OCI-LY3 (cell line): ENCODE measurements around the gene ST3GAL5.

Source experiments
- H2AFZ ChIP-seq: fragments of 200-600, 300-600 bp; shearing (Covaris generic); 2 replicates; pipeline ENCODE4 v1.6.0; 2014; ENCODE audit warnings: antibody characterized with exemption, low read depth, low read length
- H3K27ac ChIP-seq: fragments of 200-600, 300-600 bp; sonication (generic); 2 replicates; pipeline ENCODE4 v1.5.1; 2014; ENCODE audit warnings: mild to moderate bottlenecking, low read length, moderate library complexity, mixed read lengths
- H3K27me3 ChIP-seq: fragments of 200-600, 300-600 bp; sonication (generic); 2 replicates; pipeline ENCODE4 v1.6.1; 2014; ENCODE audit warnings: low read depth, low read length, mixed read lengths
- H3K36me3 ChIP-seq: fragments of 200-600, 300-600 bp; sonication (generic); replicated peaks from 2 replicates; pipeline ENCODE3; 2014; ENCODE audit warnings: low read depth, low read length, mixed read lengths
- H3K4me1 ChIP-seq: fragments of 300-600, 200-600 bp; sonication (generic); 2 replicates; pipeline ENCODE4 v1.6.1; 2014; ENCODE audit warnings: low read length, mixed read lengths
- H3K4me2 ChIP-seq: fragments of 200-600, 300-600 bp; sonication (generic); 2 replicates; pipeline ENCODE4 v1.6.1; 2014; ENCODE audit warnings: low read length, mixed read lengths
- H3K4me3 ChIP-seq: fragments of 300-600, 200-600 bp; sonication (generic); 2 replicates; pipeline ENCODE4 v1.5.1; 2014; ENCODE audit warnings: antibody characterized with exemption, mild to moderate bottlenecking, low read length, moderate library complexity
- H3K79me2 ChIP-seq: fragments of 300-600, 200-600 bp; shearing (Covaris generic); 2 replicates; pipeline ENCODE4 v1.6.1; 2014; ENCODE audit warnings: mild to moderate bottlenecking, low read length, mixed read lengths
- H3K9ac ChIP-seq: fragments of 300-600, 200-600 bp; shearing (Covaris generic); 2 replicates; pipeline ENCODE4 v1.6.0; 2014; ENCODE audit warnings: mild to moderate bottlenecking, low read length, moderate library complexity
- H3K9me3 ChIP-seq: fragments of 200-600, 300-600 bp; shearing (Covaris generic); 2 replicates; pipeline ENCODE4 v1.6.1; 2014; ENCODE audit warnings: low read length, mixed read lengths; ENCODE audit not compliant: insufficient read depth
- H4K20me1 ChIP-seq: fragments of 200-600, 300-600 bp; sonication (generic); 2 replicates; pipeline ENCODE4 v1.6.1; 2016; ENCODE audit warnings: low read length, mixed read lengths; ENCODE audit not compliant: insufficient read depth
- EZH2phosphoT487 ChIP-seq: fragments of 200-600 bp; shearing (Covaris generic); IDR thresholded peaks from 2 replicates; pipeline ENCODE4 v1.6.1; 2018; ENCODE audit warnings: antibody characterized with exemption, mixed run types, low read depth
- TF ChIP-seq, protein P1 (sequence below): fragments of 200-600, 300-600 bp; sonication (generic); IDR thresholded peaks from 2 replicates; pipeline ENCODE4 v1.5.1; 2014; ENCODE audit warnings: antibody characterized with exemption, low read length, low read depth

ST3GAL5 gene

DNA sequence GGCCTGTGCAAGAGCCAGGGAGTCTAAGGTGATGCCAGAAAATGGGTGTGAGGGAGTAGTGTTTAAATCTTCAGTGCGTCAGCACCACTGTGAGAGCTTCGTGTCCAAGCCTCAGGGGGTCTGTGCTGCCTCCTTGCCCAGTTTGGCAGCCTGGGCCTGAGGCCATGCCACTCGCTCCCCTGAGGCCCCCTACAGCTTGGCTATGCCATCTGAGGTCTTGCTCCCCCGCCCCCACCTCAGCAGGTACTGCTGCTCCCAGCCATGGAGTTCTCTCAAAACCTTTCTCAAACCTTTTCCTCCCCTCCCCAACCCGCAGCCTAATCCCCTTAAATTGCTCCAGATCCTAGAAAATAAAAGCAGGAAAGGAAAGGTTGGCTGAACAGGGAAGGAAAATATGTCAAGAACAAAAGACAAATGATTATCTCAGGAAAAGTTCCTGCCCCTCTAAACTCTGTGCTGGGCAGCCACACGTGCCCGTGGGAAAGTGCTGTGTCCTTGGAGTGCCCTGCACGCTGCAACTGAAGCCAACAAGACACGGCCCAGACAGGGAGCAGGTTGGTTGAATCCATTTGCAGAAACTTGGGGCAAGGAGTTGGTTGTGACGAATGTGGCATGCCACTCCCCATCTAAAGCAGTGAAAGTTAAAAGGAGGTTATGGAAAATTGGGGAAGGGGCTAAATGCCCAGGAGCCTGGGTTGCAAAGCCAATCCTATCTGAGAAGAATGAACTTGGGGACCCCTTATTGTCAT is 73.8 kb downstream of the ST3GAL5 start:
- H3K9ac ChIP-seq = no peak overlapping the region
- H3K36me3 ChIP-seq = no peaks in the 10 kb centered on the region
- no peaks in the 10 kb centered on the region for H3K9me3 ChIP-seq
- H3K79me2 ChIP-seq = no peaks in the 10 kb centered on the region
- H3K27me3 ChIP-seq = peaks cover 6% of the 10 kb centered on the region; the same call in 1 of the 2 replicates
- no peak overlapping the region for H3K4me2 ChIP-seq
- no peaks in the 10 kb centered on the region for H4K20me1 ChIP-seq
- H2AFZ ChIP-seq = no peak overlapping the region
- H3K4me3 ChIP-seq = no peak overlapping the region
- TF ChIP-seq, protein P1, sequence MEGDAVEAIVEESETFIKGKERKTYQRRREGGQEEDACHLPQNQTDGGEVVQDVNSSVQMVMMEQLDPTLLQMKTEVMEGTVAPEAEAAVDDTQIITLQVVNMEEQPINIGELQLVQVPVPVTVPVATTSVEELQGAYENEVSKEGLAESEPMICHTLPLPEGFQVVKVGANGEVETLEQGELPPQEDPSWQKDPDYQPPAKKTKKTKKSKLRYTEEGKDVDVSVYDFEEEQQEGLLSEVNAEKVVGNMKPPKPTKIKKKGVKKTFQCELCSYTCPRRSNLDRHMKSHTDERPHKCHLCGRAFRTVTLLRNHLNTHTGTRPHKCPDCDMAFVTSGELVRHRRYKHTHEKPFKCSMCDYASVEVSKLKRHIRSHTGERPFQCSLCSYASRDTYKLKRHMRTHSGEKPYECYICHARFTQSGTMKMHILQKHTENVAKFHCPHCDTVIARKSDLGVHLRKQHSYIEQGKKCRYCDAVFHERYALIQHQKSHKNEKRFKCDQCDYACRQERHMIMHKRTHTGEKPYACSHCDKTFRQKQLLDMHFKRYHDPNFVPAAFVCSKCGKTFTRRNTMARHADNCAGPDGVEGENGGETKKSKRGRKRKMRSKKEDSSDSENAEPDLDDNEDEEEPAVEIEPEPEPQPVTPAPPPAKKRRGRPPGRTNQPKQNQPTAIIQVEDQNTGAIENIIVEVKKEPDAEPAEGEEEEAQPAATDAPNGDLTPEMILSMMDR = no peak
- TF ChIP-seq EZH2phosphoT487 = no peak
- H3K4me1 ChIP-seq = no peaks in the 10 kb centered on the region
- H3K27ac ChIP-seq = no peak overlapping the region

DNA sequence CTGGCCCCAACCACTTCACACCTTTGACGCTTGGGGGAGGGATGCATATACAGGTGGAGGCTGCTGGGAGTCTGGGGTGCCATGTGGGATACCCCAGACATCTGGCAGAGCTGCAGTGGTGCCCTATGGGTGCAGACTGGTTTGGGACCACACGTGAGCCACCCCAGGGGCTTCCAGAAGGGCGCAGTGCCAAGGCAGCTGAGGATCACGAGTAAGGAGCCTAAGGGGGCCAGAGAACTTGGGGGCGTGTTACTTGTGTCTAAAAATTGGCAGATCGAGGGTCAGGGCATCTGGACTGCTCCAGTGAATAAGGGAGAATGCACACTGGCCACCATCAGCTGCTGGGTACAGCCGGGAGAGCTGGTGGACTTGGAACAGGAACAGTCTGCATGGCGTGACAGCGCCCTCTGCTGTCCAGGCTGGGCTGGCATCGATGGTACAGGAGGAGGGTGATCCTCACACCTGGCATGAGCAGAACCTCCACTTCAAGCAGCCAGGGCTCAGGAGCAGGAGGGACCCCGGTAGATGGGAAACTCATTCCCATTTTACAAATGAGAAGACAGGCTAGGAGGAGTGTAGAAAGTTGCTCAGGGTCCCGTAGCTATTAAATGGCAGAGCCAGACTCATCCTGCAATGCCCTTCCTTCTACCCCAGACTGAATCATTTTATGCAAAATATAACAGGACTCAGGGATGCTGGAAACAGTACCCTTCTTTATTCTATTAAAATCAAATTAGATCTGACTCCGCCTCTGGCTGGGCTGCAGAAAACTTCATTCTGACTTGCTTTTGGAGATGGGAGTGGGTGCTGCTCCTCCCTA is 74.6 kb downstream of the ST3GAL5 start:
- Histone ChIP-seq H3K4me1 (no peaks in the 10 kb centered on the region), H3K9me3 (no peaks in the 10 kb centered on the region), H2AFZ (peak overlapping the region; percentile 63), H3K4me3 (no peak overlapping the region), H3K4me2 (peak overlapping the region; percentile 35), H3K27me3 (0 out of 2 replicates have a peak, but pooled peaks cover 2% of the 10 kb centered on the region), H3K36me3 (no peaks in the 10 kb centered on the region), H3K9ac (no peak overlapping the region), H3K79me2 (no peaks in the 10 kb centered on the region), H4K20me1 (no peaks in the 10 kb centered on the region), H3K27ac (no peak overlapping the region)
- TF ChIP-seq EZH2phosphoT487 = no peak
- TF ChIP-seq, protein P1 = peak; percentile 95

DNA sequence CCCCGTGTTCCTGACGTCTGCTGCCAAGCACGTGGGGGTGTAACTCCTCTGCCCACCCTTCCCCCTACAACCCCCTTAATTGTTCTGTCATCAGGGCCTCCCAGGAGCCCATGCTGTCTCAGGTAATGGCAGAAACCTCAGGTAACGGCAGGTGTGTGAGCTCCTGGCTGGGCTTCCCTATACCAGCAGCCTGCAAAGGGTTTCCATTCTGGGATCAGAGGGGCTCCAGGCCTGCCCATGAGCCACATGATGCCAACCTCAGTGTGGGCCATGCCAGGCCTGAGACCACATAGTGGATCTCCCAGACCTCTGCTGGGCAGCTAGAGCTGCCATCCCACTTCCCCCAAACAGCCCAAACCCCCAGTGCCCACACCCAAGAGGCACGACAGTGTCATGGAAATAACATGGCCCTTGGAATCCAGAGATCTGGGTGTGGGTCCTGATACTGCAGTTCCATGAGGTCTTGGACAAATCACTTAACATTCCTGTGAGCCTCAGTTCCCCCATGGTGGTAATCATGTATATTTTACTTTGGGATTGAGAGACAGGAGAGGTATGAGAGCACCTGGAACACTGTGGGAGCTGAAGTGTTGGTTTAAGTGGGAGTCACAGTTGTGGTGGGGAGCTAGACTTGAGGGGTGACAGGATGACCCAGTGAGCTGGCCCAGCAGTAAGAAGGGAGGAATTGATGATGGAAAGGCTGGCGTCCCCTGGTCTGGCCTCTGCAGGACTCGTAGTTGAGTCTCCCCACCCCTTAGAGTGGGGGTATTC is 75.4 kb downstream of the ST3GAL5 start:
- H2AFZ ChIP-seq = no peak overlapping the region
- TF ChIP-seq EZH2phosphoT487 = no peak
- TF ChIP-seq, protein P1 = no peak

More for the DNA sequence above, 75.4 kb downstream of the ST3GAL5 start:
- Histone ChIP-seq H3K9me3 (no peaks in the 10 kb centered on the region), H3K4me1 (no peaks in the 10 kb centered on the region), H4K20me1 (no peaks in the 10 kb centered on the region), H3K9ac (no peak overlapping the region), H3K4me3 (no peak overlapping the region), H3K4me2 (no peak overlapping the region), H3K27me3 (0 out of 2 replicates have a peak, but pooled peaks cover 2% of the 10 kb centered on the region), H3K36me3 (no peaks in the 10 kb centered on the region), H3K27ac (no peak overlapping the region), H3K79me2 (no peaks in the 10 kb centered on the region)
